Measurements from ENCODE around the gene PEX26. TPM values are rescaled to one million over a fixed set of nuclear protein-coding genes. Genes with fewer than 3 reads are reported as not detected.

The PEX26 gene
- 15.3 TPM for polyA plus RNA-seq (2012; ENCODE audit: insufficient read depth, insufficient read length, low read depth)

- Histone ChIP-seq H3K4me3 (ENCODE audit: low read depth, low read length) (peak within 1 kb of the TSS; percentile 99), H3K36me3 (peaks cover 27% of the 10 kb centered on the region), H3K4me1 (peaks cover 9% of the 10 kb centered on the region), H3K9me3 (no peaks in the 10 kb centered on the region), H3K27me3 (no peaks in the 10 kb centered on the region)
- DNase-seq = peak; percentile 93
- TF ChIP-seq CTCF (IDR thresholded peaks at IDR 0.05; ENCODE audit: low read depth, low read length) = no peak
Measured at GRCh38 chr22:18077639-18078328, at the start of gene PEX26. PEX26 (plus strand) TSS chr22:18077990; CDS start chr22:18078377, 387 bp downstream.

GRCh38 chr22:18028817-18029527 lies 48.8 kb upstream of the PEX26 start:
- no peak for DNase-seq
- H3K36me3 ChIP-seq = no peaks in the 10 kb centered on the region
- H3K4me3 ChIP-seq (ENCODE audit: low read depth, low read length) = no peak overlapping the region
- H3K9me3 ChIP-seq = no peaks in the 10 kb centered on the region
- no peak for TF ChIP-seq CTCF (IDR thresholded peaks at IDR 0.05; ENCODE audit: low read depth, low read length)
- no peaks in the 10 kb centered on the region for H3K27me3 ChIP-seq
- no peaks in the 10 kb centered on the region for H3K4me1 ChIP-seq

- Histone ChIP-seq H3K9me3 (no peaks in the 10 kb centered on the region), H3K36me3 (no peaks in the 10 kb centered on the region), H3K27me3 (no peaks in the 10 kb centered on the region), H3K4me3 (ENCODE audit: low read depth, low read length) (no peak overlapping the region), H3K4me1 (no peaks in the 10 kb centered on the region)
- no peak for TF ChIP-seq CTCF (IDR thresholded peaks at IDR 0.05; ENCODE audit: low read depth, low read length)
- no peak for DNase-seq
Measured at GRCh38 chr22:18029686-18030267, 48.0 kb upstream of the PEX26 start.

GRCh38 chr22:18031695-18032454 lies 45.9 kb upstream of the PEX26 start:
- TF ChIP-seq CTCF (IDR thresholded peaks at IDR 0.05; ENCODE audit: low read depth, low read length) = no peak
- DNase-seq = peak; percentile 24
- H3K4me3 ChIP-seq (ENCODE audit: low read depth, low read length) = no peak overlapping the region
- no peaks in the 10 kb centered on the region for H3K36me3 ChIP-seq
- H3K27me3 ChIP-seq = no peaks in the 10 kb centered on the region
- no peaks in the 10 kb centered on the region for H3K9me3 ChIP-seq
- H3K4me1 ChIP-seq = no peaks in the 10 kb centered on the region

- H3K4me1 ChIP-seq = no peaks in the 10 kb centered on the region
- no peak for TF ChIP-seq CTCF (IDR thresholded peaks at IDR 0.05; ENCODE audit: low read depth, low read length)
- H3K9me3 ChIP-seq = no peaks in the 10 kb centered on the region
- DNase-seq = no peak
- no peaks in the 10 kb centered on the region for H3K36me3 ChIP-seq
- H3K27me3 ChIP-seq = no peaks in the 10 kb centered on the region
- H3K4me3 ChIP-seq (ENCODE audit: low read depth, low read length) = no peak overlapping the region
Measured at GRCh38 chr22:18032455-18033101, 45.2 kb upstream of the PEX26 start.

Measured in BE2C (cell line).